HG02840 (cell line): ENCODE measurements around the gene PEPD.

ENCODE experiments used
- ATAC-seq: cut with Tn5 transposase; IDR thresholded peaks from one replicate; pipeline ENCODE4 v1.9.1; 2021; ENCODE audit warnings: mild to moderate bottlenecking, moderate library complexity, moderate number of reproducible peaks; ENCODE audit not compliant: unreplicated experiment, low FRiP score

Gene PEPD

DNA sequence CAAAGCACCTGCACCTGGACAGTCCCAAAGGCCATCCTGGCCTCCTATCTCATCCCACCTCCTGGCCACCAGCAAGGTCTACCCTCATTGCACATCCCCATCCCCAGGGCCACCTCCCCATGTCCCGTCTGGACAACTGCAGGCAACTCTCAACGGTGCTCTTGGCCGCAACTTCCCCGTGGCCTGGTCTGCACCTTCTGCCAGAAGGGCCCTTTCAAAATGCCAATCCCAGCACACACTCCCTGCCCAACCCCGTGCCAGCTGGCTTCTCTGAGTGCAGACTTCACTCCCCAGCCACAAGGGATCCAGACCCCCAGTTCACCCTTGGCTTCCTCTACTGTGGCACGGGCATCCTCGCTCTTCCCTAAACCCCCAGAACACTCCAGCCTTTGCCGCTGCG, 8.2 kb downstream of the PEPD start:
- no peak for ATAC-seq

DNA sequence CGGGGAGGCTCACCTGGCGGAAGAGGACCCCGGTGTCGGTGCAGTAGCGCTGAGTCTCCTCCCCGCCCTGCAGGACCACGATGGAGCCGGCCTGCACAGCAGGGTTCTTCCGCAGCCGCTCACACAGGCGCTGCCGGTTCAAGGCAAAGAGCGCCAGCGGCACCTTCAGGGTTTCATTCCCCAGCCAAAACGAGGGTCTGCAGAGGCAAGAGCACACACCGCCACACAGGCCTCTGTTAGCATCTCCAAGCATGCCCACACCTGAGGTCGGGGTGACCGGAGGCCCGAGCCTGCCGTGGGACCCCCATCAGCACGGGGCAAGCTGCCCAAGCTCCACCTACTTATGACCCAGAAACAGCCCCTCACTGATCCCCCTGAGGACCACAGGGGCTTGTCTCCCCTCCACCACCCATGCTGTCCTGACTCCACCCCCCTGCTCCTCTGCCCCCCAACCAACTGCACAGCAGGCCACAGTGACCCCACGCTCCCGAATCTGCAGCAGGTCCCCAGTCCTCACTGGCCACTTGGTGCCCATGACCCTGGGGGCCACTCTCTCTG, 8.9 kb downstream of the PEPD start:
- ATAC-seq, result no peak

DNA sequence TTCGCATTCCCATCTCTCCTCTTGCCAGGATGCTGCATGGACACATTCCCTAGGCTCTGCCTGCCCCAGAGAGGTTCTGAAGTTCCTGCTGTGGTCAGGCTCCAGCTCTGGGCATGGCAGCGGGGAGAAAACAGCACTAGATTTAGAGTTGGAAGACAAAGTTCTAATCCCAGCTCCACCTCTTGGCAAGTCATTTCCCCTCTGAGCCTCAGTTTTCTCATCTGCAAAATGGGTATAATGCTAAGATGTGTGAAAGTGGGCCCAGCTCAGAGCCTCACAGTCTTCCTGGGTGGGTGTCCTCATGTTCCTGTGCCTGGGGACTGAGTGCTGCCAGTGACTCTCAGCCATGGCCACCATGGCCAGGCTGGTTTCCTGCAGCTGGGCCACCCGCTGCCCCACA, 9.6 kb downstream of the PEPD start:
- no peak for ATAC-seq

DNA sequence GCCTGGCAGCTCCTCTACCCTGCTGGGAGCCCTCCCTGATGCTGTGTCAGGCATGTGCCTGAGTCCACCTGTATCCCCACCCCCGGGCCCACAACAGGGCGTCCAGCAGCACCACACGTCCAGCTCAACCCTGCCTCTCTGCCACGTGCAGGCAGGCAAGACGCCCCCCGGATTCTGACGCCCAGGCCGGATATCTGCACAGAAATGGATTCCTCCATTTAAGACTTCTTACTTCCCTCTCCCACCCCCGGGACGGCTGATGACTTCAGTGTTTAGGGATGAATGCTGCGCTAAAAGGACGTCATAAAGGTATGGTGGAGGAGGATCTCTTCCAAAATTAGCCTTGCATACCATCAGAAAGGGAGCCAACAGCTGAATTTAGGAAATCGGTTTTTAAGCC, 10.2 kb downstream of the PEPD start:
- ATAC-seq, result no peak

DNA sequence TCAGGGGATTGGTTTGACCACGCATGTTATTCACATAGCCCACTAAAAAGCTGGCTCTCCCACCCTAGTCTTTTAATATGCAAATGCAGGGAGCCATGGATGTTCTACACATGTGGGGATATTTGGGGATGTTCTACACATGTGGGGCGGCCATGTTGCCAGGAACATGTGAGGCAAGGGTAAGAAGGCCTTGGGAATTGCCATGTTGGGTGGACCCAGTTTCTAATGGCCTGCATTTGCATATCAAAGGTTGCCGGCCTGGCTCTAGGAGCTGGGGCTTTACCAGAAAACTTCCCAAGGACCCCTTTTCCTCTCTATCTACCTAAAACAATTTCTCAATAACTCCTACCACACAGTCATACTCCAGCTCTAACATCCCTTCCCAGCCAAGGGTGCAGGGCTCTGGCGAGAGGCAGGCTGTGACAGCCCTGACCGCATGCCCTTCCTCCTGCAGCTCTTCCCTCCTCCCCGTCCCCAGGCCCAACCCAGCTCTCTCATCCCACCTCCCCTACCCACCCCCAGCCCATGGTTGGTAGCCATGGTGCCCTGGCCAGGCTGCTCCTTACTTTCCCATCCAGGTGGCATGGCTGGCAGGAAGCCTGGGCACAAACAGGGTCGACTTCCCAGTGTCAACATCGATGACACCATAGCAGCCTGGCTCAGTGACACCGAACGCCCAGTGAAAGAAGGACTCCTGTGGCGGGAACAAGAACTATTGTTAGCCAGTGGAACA, 11.0 kb downstream of the PEPD start:
- ATAC-seq, result no peak

DNA sequence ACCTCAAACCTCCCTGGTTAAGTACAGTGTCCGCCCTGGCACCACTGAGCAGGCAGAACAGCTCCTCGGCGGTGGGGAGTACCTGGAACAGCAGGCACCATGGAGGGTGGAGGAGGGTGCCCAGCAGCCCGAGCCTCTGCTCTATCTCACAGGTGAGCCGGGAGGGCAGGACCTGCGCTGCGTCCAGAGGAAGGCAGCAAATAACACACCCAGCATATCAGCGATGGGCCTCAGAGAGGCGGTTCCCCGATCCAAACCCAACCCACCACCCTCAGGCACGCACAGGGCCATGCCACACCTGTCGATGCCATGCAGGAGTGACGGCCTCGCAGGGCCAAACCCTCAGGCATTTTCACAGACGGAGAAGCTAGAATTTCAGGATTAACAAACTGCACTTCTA, 11.8 kb downstream of the PEPD start:
- ATAC-seq, result no peak

DNA sequence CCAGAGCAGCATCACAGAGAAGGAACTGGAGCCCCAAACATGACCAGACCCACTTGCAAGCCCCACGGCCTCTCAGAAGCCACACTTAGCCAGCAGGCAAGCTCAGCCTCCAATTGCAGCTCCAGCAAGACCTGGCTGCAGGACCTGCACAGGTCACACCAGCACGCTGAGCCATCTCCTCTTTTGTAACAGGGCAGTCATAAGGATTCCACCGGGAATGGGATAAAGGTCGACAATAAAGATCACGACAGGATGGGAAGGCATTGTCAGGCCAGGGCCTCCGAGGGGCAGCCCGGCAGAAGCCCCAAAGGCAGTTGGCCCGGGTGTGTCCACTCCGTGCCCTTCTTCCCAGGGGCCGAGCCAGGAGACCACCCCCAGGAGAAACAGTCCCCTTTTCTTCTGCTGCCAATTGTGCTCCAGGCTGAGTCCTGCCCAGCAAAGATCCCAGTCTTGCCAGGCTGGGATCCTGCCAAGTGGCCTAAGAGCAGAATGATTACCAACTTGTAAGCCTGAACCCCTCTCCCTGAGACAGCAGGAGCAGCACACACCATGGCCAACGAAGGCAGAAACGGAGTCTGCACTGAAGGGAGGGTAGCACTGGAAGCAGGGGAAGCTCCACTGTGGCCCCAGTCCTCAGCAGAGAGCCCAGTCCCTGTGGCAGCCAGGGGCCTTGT, 12.5 kb downstream of the PEPD start:
- no peak for ATAC-seq

DNA sequence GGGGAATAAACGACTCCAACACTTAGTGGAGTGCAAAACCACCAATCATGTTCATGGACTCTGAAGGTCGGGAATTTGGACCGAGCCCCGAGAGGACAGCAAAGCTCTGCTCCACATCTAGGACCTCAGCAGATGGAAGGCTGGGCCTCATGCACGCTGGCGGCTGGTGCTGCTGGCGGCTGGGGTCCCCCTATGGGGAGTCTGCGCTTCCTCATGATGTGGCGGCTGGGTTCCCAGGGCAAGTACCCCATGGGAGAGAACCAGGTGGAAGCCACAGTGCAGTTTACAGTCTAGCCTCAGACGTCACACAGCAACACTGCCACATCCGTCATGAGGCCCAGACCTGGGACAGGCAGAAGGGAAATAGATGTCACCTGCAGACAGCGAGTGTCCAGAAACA, 13.2 kb downstream of the PEPD start:
- no peak for ATAC-seq

DNA sequence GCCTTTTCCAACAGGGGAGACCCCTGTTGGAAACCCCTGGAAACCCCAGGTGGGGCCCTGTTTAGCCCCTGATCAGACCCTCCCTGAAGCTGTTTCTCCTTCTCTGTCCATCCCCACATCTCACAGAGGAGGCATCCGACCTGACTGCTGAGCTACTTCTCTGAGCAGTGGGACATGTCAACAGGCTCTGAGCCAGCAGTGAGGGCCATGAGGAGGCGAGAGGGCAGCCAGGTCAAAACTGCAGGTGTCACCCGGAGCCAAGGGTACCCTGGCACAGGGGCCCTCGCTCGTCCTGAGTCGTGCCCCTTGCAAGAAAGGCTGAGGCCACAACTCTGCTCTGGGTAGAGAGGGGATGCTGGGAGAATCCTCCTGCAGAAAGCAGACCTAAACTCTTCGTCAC, 13.6 kb downstream of the PEPD start:
- ATAC-seq, result no peak

DNA sequence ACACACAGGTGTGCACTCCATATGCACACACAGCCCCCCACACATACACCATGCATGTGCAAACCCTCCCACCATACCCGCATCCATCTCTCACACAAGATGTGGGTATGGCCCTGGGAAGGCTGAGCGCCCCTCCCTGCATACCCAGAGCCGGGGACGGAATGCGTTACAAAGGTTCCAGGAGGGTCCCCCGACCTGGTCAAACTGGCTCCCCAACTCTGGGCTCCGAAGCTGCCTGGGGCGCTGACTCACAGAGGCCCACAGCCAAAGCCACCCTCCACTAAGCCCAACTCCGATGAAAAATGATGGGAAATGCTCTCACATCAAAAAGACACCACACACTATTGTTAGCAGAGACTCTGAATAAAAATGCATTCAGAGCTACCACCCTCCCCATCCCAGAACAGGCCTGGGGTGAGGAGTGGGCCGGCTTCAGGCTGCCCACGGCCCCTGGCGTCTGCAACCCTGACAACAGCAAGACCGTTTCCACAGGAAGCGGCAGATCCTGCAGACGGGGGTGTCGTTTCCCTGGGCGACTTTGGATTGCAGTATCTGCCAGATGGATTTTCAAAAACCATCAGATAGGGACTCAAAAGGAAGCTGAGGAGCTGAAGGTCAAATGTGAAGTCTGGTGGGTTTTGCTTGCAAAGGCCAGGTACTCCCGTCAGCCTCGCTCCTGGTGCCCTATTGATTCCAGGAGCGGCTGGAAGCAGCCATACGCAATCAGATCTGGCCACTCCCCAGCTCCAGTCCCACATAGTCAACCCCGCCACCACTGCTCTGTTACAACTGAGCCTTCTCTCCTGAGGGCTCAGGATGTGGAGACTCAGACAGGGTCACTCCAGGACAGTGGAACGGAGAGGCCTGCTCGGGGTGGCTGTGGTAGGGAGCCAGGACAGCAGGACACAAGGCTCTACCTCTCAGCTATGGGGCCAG, 14.3 kb downstream of the PEPD start:
- no peak for ATAC-seq

DNA sequence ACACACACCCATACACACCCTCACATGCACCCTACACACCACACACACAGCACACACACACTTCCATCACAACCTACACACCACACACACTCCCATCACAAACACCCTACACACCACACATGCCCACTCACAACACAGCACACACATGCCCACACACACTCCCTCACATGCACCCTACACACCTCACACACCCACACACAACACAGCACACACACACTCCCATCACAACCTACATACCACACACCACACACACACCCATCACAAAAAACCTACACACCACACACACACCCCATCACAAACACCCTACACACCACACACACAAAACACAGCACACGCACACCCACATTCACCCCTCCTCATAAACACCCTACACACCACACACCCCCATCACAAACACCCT, 15.1 kb downstream of the PEPD start:
- no peak for ATAC-seq

DNA sequence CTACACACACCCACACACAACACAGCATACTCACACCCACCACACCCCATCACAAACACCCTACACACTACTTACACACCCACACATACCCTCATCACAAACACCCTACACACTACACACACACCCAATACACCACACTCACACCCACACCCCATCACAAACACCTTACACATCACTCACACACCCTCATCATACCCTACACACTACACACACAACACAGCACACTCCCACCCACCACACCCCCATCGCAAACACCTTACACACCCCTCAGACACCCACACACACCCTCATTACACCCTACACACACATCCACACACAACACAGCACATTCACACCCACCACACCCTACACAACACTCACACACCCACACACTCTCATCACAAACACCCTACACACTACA, 15.8 kb downstream of the PEPD start:
- ATAC-seq, result no peak

DNA sequence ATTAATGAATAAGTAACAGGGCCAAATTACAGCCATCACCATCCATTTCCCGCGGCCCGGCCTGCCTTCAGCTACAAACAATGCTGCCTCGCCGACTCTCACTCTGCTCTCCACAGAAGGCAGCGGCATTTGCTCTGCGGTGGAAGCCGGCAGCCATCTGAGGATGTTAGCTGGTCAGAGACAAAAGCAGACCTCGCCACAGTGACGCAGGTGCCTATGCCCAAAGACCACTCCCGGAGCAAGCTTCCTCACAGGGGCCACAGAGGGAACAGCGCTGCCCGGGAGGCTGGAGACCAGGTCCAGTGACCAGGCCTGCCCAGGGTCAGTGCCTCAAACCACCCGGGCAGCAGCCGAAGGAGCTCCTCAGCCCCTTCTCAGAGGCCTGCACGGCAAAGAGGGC, 16.4 kb downstream of the PEPD start:
- ATAC-seq, result no peak

DNA sequence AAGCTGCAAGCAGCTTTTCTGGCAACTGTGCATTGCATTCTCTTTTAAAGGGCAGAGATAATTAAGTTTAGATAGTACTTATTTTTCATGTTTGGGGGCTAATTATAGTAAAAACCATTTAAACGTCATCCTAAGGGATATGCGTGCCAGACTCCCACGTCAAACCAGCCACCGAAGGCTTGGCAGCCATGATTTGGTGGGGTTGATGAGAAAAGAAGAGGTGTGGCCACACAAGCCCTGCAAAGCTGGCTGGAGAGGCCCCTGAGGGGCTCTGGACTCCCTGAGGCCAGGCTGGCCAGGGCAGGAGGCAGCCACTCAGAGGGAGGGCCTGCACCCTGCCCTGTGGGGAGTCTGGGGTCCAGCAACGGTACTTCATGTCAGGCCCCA, 17.5 kb downstream of the PEPD start:
- ATAC-seq, result no peak

DNA sequence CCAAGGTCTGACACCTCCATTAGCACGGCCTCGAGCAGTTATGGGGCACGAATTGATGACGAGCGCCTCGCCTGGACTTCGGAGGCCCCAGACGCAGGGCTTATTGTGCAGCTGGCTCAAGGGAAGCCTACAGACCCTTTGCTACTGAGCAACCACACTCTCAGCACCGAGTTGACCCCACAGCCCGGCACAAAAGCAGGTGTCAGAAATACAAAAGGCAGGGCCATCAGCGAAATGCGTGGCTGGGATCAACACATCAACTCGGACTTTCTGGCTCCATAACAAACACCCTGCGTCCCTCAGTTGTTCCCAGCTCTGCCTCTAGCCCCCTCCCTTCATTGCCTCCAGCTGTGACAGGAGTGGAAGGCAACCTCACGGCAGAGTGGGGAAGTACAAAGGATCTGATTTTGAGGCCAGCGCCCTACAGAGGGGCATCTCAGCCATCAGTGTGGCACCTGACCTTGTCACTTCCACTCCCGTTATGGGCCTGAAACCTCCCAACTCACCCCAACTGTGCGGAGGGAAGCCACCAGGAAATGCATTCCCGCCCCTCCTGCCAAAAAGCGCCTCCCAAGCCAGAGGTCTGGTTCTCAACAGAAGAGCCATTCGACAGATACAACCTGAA, 18.0 kb downstream of the PEPD start:
- ATAC-seq, result no peak

DNA sequence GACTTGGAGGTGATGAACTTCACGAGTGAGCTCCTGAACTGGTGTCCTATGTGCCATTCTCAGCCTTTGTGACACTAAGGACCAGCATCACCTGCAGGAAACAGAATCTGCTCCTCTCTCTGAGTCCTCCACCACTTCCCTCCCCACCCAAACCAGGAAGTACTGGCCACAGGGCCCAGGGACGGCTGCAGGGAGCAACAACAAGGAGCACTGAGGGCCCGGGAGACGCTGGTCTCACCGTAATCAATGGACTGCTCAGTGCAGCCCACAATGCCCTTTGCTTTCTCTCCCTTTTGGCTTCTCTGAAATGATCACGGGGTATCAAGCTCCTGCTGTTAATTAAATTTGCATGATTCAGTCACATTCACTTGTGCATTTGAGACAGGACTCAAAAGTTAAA, 18.6 kb downstream of the PEPD start:
- ATAC-seq, result no peak

DNA sequence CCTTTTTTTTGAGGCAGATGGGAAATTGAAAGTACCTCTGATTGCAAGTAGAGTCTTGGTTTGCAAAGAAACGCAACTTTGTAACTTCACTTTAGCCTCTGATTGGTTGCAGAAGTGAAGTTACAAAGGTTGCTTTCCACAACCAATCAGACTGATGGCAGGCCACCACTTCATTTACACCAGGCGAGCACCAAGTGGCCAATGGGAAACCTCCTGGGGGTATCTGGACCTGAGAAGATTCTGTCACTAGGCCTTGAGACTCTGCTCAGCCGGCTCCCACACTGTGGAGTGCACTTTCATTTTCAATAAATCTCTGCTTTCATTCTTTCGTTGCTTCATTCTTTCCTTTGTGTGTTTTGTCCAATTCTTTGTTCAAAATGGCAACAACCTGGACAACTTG, 19.1 kb downstream of the PEPD start:
- ATAC-seq, result no peak

DNA sequence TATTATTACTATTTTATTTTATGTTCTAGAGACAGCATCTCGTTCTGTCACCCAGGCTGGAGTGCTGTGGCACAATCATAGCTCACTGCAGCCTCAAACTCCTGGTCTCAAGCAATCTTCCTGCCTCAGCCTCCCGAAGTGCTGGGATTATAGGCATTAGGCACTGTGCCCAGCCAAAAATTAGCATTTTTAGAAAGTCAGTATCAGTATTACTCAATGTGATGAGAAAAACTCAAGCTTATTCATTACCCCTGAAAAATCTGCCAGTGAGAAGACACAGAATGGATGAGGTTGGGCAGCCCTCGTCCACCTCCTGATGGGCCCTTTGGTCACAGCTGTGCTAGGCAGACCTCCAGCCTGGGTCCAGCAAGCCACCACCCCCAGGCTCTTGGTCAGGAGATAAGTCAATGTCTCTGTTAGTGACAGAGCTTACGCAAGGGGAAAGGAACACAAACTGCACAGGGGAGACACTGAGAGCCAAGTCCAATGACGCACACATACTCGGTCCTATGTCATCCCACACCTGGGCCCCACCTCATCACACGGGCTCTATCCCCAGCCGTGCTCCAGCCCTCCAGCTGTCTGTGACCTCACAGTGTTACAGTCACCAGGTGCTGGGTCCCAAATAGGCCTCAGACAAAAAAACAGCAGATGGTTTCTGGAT, 19.8 kb downstream of the PEPD start:
- ATAC-seq, result no peak

DNA sequence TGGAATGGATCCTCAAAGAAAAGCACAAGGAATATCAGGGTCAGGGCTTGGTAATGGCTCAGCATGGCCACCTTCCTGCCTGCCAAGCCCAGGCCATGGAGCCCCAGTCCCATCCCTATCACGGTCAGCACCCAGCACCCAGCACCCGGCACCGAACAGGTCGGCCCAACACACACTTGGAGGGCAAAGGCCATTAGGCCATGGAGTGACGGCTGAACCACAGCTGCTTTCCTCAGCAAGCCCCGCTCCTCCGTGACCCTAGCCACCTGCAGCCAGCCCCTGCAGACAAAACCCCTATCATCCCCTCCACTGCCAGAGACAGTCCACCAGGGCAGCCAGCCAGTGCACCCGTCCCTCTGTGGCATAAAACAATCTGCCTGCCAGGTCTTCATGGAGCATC, 20.6 kb downstream of the PEPD start:
- ATAC-seq, result no peak

DNA sequence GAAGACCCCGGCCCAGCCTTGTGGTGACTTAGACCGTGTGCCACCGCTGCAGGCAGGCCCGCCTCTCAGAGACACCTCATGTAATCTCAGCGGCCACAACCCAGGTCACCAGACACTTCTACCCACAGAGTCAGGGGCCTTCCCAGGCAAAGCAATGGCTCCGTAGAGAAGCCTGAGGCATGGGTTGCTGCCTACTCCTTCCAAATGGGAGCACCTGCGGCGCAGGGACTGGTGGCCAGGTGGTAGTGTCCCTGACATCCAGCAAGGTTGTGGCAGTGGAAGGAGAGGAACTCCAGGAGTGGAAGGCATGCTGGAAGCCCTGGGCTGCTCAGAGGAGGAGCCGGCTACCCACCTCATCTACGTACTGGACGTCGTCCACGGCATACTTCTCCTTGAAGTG, 21.0 kb downstream of the PEPD start:
- no peak for ATAC-seq
